GM12892 (cell line): ENCODE measurements around the gene KRT79.

ENCODE experiments used
- POLR2A ChIP-seq: IDR thresholded peaks from 2 replicates; pipeline ENCODE4 v1.6.1; 2011; ENCODE audit warnings: low read depth, low read length, control low read depth
- POLR2AphosphoS5 ChIP-seq: IDR thresholded peaks from 2 replicates; pipeline ENCODE4 v1.6.1; 2011; ENCODE audit warnings: low read depth, low read length, control low read depth
- TAF1 ChIP-seq: IDR thresholded peaks from 2 replicates; pipeline ENCODE4 v1.6.1; 2011; ENCODE audit warnings: low read depth, mild to moderate bottlenecking, control low read depth, low read length, borderline replicate concordance

- TF ChIP-seq POLR2A (no peak), TAF1 (no peak), POLR2AphosphoS5 (no peak)
These were observed 31.7 kb downstream of the KRT79 start for GRCh38 chr12:52802442-52802841.
